WTC11 (cell line): Measurements from ENCODE around the gene IL17RE.

Experiments
- CTCF ChIP-seq: fragments of 200-600 bp; IDR thresholded peaks from 2 replicates; pipeline ENCODE4 v1.8.0; 2022; ENCODE audit warnings: antibody characterized with exemption
- ZNF263 ChIP-seq: sonication (generic); formaldehyde crosslinking; IDR thresholded peaks from 2 replicates; pipeline ENCODE4 v1.8.1; 2022; ENCODE audit warnings: low read depth, mild to moderate bottlenecking, moderate library complexity, missing genetic modification reagents
- TF ChIP-seq, protein P1 (sequence below): fragments of 250-450 bp; sonication (Bioruptor Pico); conservative IDR thresholded peaks from 2 replicates; pipeline ENCODE4 v1.9.0; 2021; ENCODE audit warnings: mild to moderate bottlenecking
- TF ChIP-seq, protein P2 (sequence below): sonication (generic); formaldehyde crosslinking; IDR thresholded peaks from 2 replicates; pipeline ENCODE4 v1.8.1; 2023; ENCODE audit warnings: mild to moderate bottlenecking, missing genetic modification reagents, moderate library complexity

GRCh38 chr3:9942934-9943690 is 40.5 kb downstream of the IL17RE start:
- TF ChIP-seq, protein P1, sequence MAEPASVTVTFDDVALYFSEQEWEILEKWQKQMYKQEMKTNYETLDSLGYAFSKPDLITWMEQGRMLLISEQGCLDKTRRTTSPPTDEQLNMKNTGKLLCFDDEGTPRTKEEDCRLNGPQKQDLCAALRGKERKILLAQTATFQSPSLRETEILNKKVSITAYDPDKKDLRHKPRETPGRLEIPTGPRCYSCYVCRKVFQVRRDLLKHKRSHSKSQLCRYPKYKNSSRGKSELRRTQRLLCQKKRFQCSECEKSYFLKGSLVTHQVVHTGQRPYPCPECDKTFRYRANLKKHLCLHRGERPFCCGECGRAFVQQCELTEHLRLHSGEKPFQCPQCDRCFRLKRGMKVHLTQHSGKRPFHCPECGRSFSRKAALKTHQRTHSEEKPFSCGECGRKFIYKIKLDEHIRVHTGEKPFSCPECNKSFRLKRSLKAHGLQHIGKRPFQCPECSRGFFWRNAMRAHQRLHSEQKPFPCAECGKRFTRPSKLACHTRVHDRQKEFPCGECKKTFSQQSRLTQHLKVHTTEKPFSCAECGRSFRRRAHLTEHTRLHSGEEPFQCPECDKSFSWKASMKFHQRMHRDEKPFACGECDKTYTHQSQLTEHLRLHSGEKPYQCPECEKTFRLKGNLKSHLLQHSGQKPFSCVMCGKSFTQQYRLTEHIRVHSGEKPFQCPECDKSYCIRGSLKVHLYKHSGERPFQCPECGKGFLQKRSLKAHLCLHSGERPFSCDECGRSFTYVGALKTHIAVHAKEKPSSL (CRISPR knock-in tag), result no peak
- TF ChIP-seq ZNF263 (CRISPR knock-in tag) (no peak), CTCF (no peak)
- TF ChIP-seq, protein P2, sequence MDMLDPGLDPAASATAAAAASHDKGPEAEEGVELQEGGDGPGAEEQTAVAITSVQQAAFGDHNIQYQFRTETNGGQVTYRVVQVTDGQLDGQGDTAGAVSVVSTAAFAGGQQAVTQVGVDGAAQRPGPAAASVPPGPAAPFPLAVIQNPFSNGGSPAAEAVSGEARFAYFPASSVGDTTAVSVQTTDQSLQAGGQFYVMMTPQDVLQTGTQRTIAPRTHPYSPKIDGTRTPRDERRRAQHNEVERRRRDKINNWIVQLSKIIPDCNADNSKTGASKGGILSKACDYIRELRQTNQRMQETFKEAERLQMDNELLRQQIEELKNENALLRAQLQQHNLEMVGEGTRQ (CRISPR knock-in tag), result no peak
